K562 (cell line): ENCODE results near the gene OPTN. TPM values are rescaled to one million over a fixed set of nuclear protein-coding genes. Genes with fewer than 3 reads are reported as not detected.

Experiments
- BDP1 ChIP-seq: IDR thresholded peaks from 3 replicates; pipeline ENCODE4 v1.6.1; 2011; ENCODE audit not compliant: insufficient read length, insufficient read depth
- BRF1 ChIP-seq: IDR thresholded peaks from 3 replicates; pipeline ENCODE4 v1.6.1; 2011; ENCODE audit warnings: borderline replicate concordance, mild to moderate bottlenecking; ENCODE audit not compliant: insufficient read length; ENCODE audit errors: extremely low read depth
- E4F1 ChIP-seq: fragments of 250-450 bp; sonication (Bioruptor Pico); IDR thresholded peaks from 2 replicates; pipeline ENCODE4 v1.5.0; 2021; ENCODE audit warnings: mild to moderate bottlenecking, borderline replicate concordance
- ELK3 ChIP-seq: fragments of 450-650 bp; formaldehyde crosslinking; IDR thresholded peaks from 2 replicates; pipeline ENCODE4 v1.4.0; 2020; ENCODE audit warnings: mild to moderate bottlenecking
- GABPA ChIP-seq: fragments of 200-800 bp; sonication (Bioruptor generic); conservative IDR thresholded peaks from 2 replicates; pipeline ENCODE4 v1.6.1; 2016; ENCODE audit warnings: low read depth, missing genetic modification characterization, missing compliant biosample characterization
- NFIC ChIP-seq: fragments of 450-650 bp; IDR thresholded peaks from 2 replicates; pipeline ENCODE4 v1.6.1; 2017; ENCODE audit warnings: mild to moderate bottlenecking, inconsistent platforms
- POU5F1 ChIP-seq: fragments of 150-350 bp; IDR thresholded peaks from 2 replicates; pipeline ENCODE4 v1.6.1; 2014; ENCODE audit warnings: borderline replicate concordance, low read length, low read depth, mild to moderate bottlenecking; ENCODE audit not compliant: partially characterized antibody
- SAP30 ChIP-seq: fragments of 200-600 bp; sonication (generic); IDR thresholded peaks from 2 replicates; pipeline ENCODE4 v1.6.1; 2012; ENCODE audit warnings: borderline replicate concordance, low read depth, mild to moderate bottlenecking, moderate library complexity, low read length, control low read depth, inconsistent platforms; ENCODE audit not compliant: insufficient read depth, poor library complexity, severe bottlenecking
- SMC3 ChIP-seq: conservative IDR thresholded peaks from 2 replicates; pipeline ENCODE4 v1.6.1; 2011; ENCODE audit warnings: low read depth, low read length, improper control_type of control experiment; ENCODE audit not compliant: insufficient read depth
- SREBF1 ChIP-seq: fragments of 150-350 bp; IDR thresholded peaks from 2 replicates; pipeline ENCODE4 v1.6.1; 2014; ENCODE audit warnings: antibody characterized with exemption, low read depth, low read length, borderline replicate concordance
- SRSF3 ChIP-seq: fragments of 200-400 bp; formaldehyde crosslinking; IDR thresholded peaks from 2 replicates; pipeline ENCODE4 v1.6.1; 2016; ENCODE audit warnings: mild to moderate bottlenecking, low read length, moderate library complexity; ENCODE audit not compliant: insufficient read depth
- TCF3 ChIP-seq: sonication (generic); formaldehyde crosslinking; IDR thresholded peaks from 2 replicates; pipeline ENCODE4 v1.4.0; 2020; ENCODE audit warnings: mild to moderate bottlenecking, missing genetic modification reagents
- WHSC1 ChIP-seq: IDR thresholded peaks from one replicate; pipeline ENCODE4 v1.6.1; 2012; ENCODE audit warnings: low read length, control low read depth, inconsistent platforms
- ZBTB34 ChIP-seq: fragments of 250-450 bp; sonication (Bioruptor Pico); IDR thresholded peaks from 2 replicates; pipeline ENCODE4 v1.8.0; 2021; ENCODE audit warnings: mild to moderate bottlenecking, moderate library complexity
- polyA plus RNA-seq, 8 experiments: library from polyadenylated mRNA; depleted of rRNA in 4 of 8; stranded (reverse) in 5 of 8; unstranded in 3 of 8; fragments of >200 nt; fragmentation: Nextera tagmentation in 2 of 8; fragmentation: Illumina TruSeq in 1 of 8; extraction: Ambion mirVana in 2 of 8; extraction: Trizol in 1 of 8; gene quantifications; 2 replicates each; pipeline versions ENCODE4 v1.2.1 to v1.2.3, GENCODE V29; 2011 to 2014; ENCODE audit warnings: inconsistent platforms in 1 of 8, missing spikeins in 1 of 8
- total RNA-seq, 7 experiments: library from RNA; depleted of rRNA in 6 of 7; stranded (reverse); fragments of >200 nt in 6 of 7; fragmentation: Illumina TruSeq in 2 of 7; extraction: Trizol in 2 of 7; gene quantifications; 2 replicates each; pipeline versions ENCODE4 v1.2.1 to v1.2.3, GENCODE V29; 2011 to 2021; ENCODE audit warnings: low replicate concordance in 1 of 7

The OPTN gene
- total and polyA plus RNA-seq, 9 of the 15 experiments (the other 6 are each of a cell fraction or from before 2014, with no cell fraction given) = 2.2 to 6.8 (median 5.0) TPM

GRCh38 chr10:13160934-13161856, 61.2 kb downstream of the OPTN start, which contains the start of gene MCM10 (continued):
- TF ChIP-seq BDP1 = no peak
- TF ChIP-seq GABPA (tag) = peak; percentile 91
- no peak for TF ChIP-seq WHSC1
- peak; percentile 99 for TF ChIP-seq SAP30
- TF ChIP-seq E4F1 (CRISPR knock-in tag) = no peak
- no peak for TF ChIP-seq ELK3 (CRISPR knock-in tag)
- peak; percentile 21 for TF ChIP-seq POU5F1
- peak; percentile 6; the same call in 1 of the 2 replicates for TF ChIP-seq TCF3 (CRISPR knock-in tag)
- no peak for TF ChIP-seq SREBF1
- TF ChIP-seq BRF1 = no peak
- TF ChIP-seq SMC3 = peak; percentile 59; the same call in 1 of the 2 replicates
- TF ChIP-seq NFIC = peak; percentile 55
- TF ChIP-seq ZBTB34 (CRISPR knock-in tag) = no peak
- TF ChIP-seq SRSF3 = no peak
